ENCODE data around the gene HNRNPH1. TPM values are rescaled to one million over a fixed set of nuclear protein-coding genes. Genes with fewer than 3 reads are reported as not detected.

HNRNPH1 gene
- total and polyA plus RNA-seq, 2 donors from 2014 or later, result 191 to 564 TPM

DNA sequence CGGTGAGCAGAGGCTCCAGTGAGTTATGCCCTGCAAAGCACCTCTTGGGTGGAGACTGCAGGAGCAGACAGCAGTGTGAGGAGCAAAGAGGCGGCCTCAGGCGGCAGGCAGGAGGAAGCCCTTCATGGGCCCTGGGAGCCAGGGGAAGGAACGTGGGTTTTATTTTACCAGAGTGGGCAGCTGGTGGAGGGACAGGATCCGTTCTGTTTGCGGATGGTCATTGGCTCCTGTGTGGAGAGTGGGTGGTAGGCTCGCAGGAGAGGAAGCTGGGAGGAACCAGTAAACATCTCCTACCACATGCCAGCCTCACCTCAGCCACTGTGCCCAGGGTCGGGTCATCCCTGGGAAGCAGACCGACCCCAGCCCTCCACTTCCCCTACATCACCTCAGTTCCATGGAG lies 24.4 kb downstream of the HNRNPH1 start:
- no peak overlapping the region for H3K4me3 ChIP-seq (ENCODE audit: low read length in 3 of 3)
- TF ChIP-seq, protein P1, sequence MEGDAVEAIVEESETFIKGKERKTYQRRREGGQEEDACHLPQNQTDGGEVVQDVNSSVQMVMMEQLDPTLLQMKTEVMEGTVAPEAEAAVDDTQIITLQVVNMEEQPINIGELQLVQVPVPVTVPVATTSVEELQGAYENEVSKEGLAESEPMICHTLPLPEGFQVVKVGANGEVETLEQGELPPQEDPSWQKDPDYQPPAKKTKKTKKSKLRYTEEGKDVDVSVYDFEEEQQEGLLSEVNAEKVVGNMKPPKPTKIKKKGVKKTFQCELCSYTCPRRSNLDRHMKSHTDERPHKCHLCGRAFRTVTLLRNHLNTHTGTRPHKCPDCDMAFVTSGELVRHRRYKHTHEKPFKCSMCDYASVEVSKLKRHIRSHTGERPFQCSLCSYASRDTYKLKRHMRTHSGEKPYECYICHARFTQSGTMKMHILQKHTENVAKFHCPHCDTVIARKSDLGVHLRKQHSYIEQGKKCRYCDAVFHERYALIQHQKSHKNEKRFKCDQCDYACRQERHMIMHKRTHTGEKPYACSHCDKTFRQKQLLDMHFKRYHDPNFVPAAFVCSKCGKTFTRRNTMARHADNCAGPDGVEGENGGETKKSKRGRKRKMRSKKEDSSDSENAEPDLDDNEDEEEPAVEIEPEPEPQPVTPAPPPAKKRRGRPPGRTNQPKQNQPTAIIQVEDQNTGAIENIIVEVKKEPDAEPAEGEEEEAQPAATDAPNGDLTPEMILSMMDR (IDR thresholded peaks at IDR 0.05; ENCODE audit: borderline replicate concordance, extremely low read depth, insufficient read depth), result no peak
- intact Hi-C loops (cut with DNase I), result no loop called here
- DNase-seq, result no peak
- peaks cover 2 to 45% (median 31%) of the 10 kb centered on the region in 3 donors for H3K36me3 ChIP-seq (ENCODE audit: control insufficient read depth in 2 of 3, insufficient read depth in 3 of 3, low read length in 3 of 3)
- H3K9ac ChIP-seq (ENCODE audit: low read length in 3 of 3), result no peak overlapping the region
- H3K27me3 ChIP-seq (ENCODE audit: control insufficient read depth, insufficient read depth, low read length), result no peaks in the 10 kb centered on the region
- H3K9me3 ChIP-seq (ENCODE audit: control insufficient read depth in 2 of 3, insufficient read depth in 1 of 3, low read length in 3 of 3), result no peaks in the 10 kb centered on the region
- H3K27ac ChIP-seq (ENCODE audit: low read depth in 2 of 2, low read length in 2 of 2), result no peak overlapping the region
- H3K4me1 ChIP-seq (ENCODE audit: control insufficient read depth in 2 of 3, insufficient read depth in 2 of 3, low read depth in 1 of 3, low read length in 3 of 3), result no peaks in the 10 kb centered on the region
- FAIRE-seq, result no peak

- no peak overlapping the region for H3K9ac ChIP-seq (ENCODE audit: low read length in 3 of 3)
- H3K9me3 ChIP-seq (ENCODE audit: control insufficient read depth in 2 of 3, insufficient read depth in 1 of 3, low read length in 3 of 3), result no peaks in the 10 kb centered on the region
- H3K27me3 ChIP-seq (ENCODE audit: control insufficient read depth, insufficient read depth, low read length), result no peaks in the 10 kb centered on the region
- H3K4me1 ChIP-seq (ENCODE audit: control insufficient read depth in 2 of 3, insufficient read depth in 2 of 3, low read depth in 1 of 3, low read length in 3 of 3), result no peaks in the 10 kb centered on the region
- TF ChIP-seq, protein P1 (IDR thresholded peaks at IDR 0.05; ENCODE audit: borderline replicate concordance, extremely low read depth, insufficient read depth), result no peak
- peaks cover 5 to 48% (median 31%) of the 10 kb centered on the region in 3 donors for H3K36me3 ChIP-seq (ENCODE audit: control insufficient read depth in 2 of 3, insufficient read depth in 3 of 3, low read length in 3 of 3)
- intact Hi-C loops (cut with DNase I), result no loop called here
- H3K27ac ChIP-seq (ENCODE audit: low read depth in 2 of 2, low read length in 2 of 2), result no peak overlapping the region
- DNase-seq, result no peak
- H3K4me3 ChIP-seq (ENCODE audit: low read length in 3 of 3), result no peak overlapping the region
- no peak for FAIRE-seq
Observed at GRCh38 chr5:179596421-179596820, 27.1 kb downstream of the HNRNPH1 start.

- H3K9me3 ChIP-seq (ENCODE audit: control insufficient read depth in 2 of 3, insufficient read depth in 1 of 3, low read length in 3 of 3), result no peaks in the 10 kb centered on the region
- H3K27me3 ChIP-seq (ENCODE audit: control insufficient read depth, insufficient read depth, low read length), result no peaks in the 10 kb centered on the region
- no peak for DNase-seq
- H3K9ac ChIP-seq (ENCODE audit: low read length in 3 of 3), result no peak overlapping the region
- TF ChIP-seq, protein P1 (IDR thresholded peaks at IDR 0.05; ENCODE audit: borderline replicate concordance, extremely low read depth, insufficient read depth), result no peak
- H3K4me1 ChIP-seq (ENCODE audit: control insufficient read depth in 2 of 3, insufficient read depth in 2 of 3, low read depth in 1 of 3, low read length in 3 of 3), result no peaks in the 10 kb centered on the region
- peaks cover 5 to 48% (median 31%) of the 10 kb centered on the region in 3 donors for H3K36me3 ChIP-seq (ENCODE audit: control insufficient read depth in 2 of 3, insufficient read depth in 3 of 3, low read length in 3 of 3)
- no peak overlapping the region for H3K4me3 ChIP-seq (ENCODE audit: low read length in 3 of 3)
- intact Hi-C loops (cut with DNase I), result no loop called here
- H3K27ac ChIP-seq (ENCODE audit: low read depth in 2 of 2, low read length in 2 of 2), result no peak overlapping the region
- no peak for FAIRE-seq
Observed at GRCh38 chr5:179595916-179596315, 27.6 kb downstream of the HNRNPH1 start.

DNA sequence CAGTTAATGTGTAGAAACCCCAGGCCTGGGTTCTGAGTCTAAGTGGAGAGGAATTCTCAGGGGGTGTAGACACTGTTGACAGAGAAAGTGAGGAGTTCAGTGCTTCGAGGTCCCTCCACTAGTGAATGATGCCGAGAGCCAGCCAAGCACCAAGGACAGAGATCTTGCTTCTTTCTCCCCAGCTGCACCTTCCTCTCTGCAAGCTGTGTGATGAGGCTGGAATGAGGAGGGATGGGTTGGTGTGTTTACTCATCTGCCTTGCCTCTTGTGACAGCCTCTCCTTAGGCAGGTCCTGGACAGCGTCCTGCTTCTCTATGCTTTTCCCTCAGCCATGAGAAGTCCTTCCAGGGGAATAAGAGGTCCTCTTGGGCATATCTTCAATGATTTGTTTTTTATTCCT lies 35.3 kb downstream of the HNRNPH1 start:
- DNase-seq, result no peak
- Histone ChIP-seq H3K4me1 (ENCODE audit: control insufficient read depth in 2 of 3, insufficient read depth in 2 of 3, low read depth in 1 of 3, low read length in 3 of 3) (no peaks in the 10 kb centered on the region), H3K27ac (ENCODE audit: low read depth in 2 of 2, low read length in 2 of 2) (no peak overlapping the region), H3K4me3 (ENCODE audit: low read length in 3 of 3) (no peak overlapping the region), H3K9me3 (ENCODE audit: control insufficient read depth in 2 of 3, insufficient read depth in 1 of 3, low read length in 3 of 3) (no peaks in the 10 kb centered on the region), H3K9ac (ENCODE audit: low read length in 3 of 3) (no peak overlapping the region), H3K27me3 (ENCODE audit: control insufficient read depth, insufficient read depth, low read length) (no peaks in the 10 kb centered on the region), H3K36me3 (ENCODE audit: control insufficient read depth in 2 of 3, insufficient read depth in 3 of 3, low read length in 3 of 3) (peaks cover 6 to 29% (median 24%) of the 10 kb centered on the region in 3 donors)
- intact Hi-C loops (cut with DNase I), result no loop called here
- TF ChIP-seq, protein P1 (IDR thresholded peaks at IDR 0.05; ENCODE audit: borderline replicate concordance, extremely low read depth, insufficient read depth), result no peak
- FAIRE-seq, result no peak

All from kidney (tissue), 14 donors.